A549 (cell line): ENCODE data around the gene TOMM40L. TPM values are rescaled to one million over a fixed set of nuclear protein-coding genes. Genes with fewer than 3 reads are reported as not detected.

Experiments
- ATAC-seq, 2 experiments: fragments of 200-7000 bp in 1 of 2; fragments of >200 bp in 1 of 2; cut with Nextera tagmentation in 1 of 2; cut with Tn5 transposase in 1 of 2; 3 replicates each; pipeline versions ENCODE4 v1.8.0 to v1.9.1; 2018 to 2020; ENCODE audit warnings: mild to moderate bottlenecking in 1 of 2, moderate library complexity in 1 of 2
- CTCF ChIA-PET: fragments of 300-600 bp; sonication (Branson Sonifier 250); formaldehyde crosslinking; extraction: SDS; loops from one replicate; lab custom pipeline; 2021; ENCODE audit warnings: antibody characterized with exemption, inconsistent platforms; lab: Yijun Ruan, JAX
- POLR2A ChIA-PET: fragments of 350-600 bp; formaldehyde crosslinking; extraction: SDS; loops from one replicate; lab custom pipeline; 2021; ENCODE audit warnings: antibody characterized with exemption, inconsistent platforms; lab: Yijun Ruan, JAX
- DNase-seq, 2 experiments: peaks; one replicate each; pipeline versions ENCODE4 v3.0.0 to v3.0.0-alpha.2; 2011 to 2016; ENCODE audit warnings: low read depth in 1 of 2, low spot score in 1 of 2
- FAIRE-seq: peaks from 2 replicates; lab custom pipeline; 2011; peaks lifted over from hg19 to GRCh38; lab: Jason Lieb, UNC
- H3K27ac ChIP-seq, 2 experiments: fragments of >200 bp; sonication (Bioruptor Twin); formaldehyde crosslinking; 3 replicates each; pipeline ENCODE4 v1.5.1; 2016 to 2017
- H3K4me1 ChIP-seq: fragments of >200 bp; sonication (Bioruptor Twin); formaldehyde crosslinking; 3 replicates; pipeline ENCODE4 v1.6.1; 2016
- H3K4me2 ChIP-seq: fragments of >200 bp; sonication (Bioruptor Twin); formaldehyde crosslinking; 3 replicates; pipeline ENCODE4 v1.6.1; 2016
- H3K4me3 ChIP-seq: fragments of >200 bp; sonication (Bioruptor Twin); formaldehyde crosslinking; 3 replicates; pipeline ENCODE4 v1.5.1; 2016
- H3K9me3 ChIP-seq: fragments of >200 bp; sonication (Bioruptor Twin); formaldehyde crosslinking; 3 replicates; pipeline ENCODE4 v1.6.1; 2016
- BCL3 ChIP-seq: fragments of >200 bp; sonication (Bioruptor Twin); formaldehyde crosslinking; IDR thresholded peaks from 3 replicates; pipeline ENCODE4 v1.6.1; 2016
- BHLHE40 ChIP-seq: IDR thresholded peaks from 2 replicates; pipeline ENCODE4 v1.6.1; 2012; ENCODE audit warnings: low read depth, low read length, inconsistent platforms
- CBX2 ChIP-seq: fragments of 200-600 bp; sonication (generic); IDR thresholded peaks from 2 replicates; pipeline ENCODE4 v1.6.1; 2016; ENCODE audit warnings: low read depth, mild to moderate bottlenecking, borderline replicate concordance
- CEBPB ChIP-seq, 2 experiments: fragments of >200 bp in 1 of 2; sonication (Bioruptor Twin) in 1 of 2; formaldehyde crosslinking in 1 of 2; IDR thresholded peaks; 2 replicates each; pipeline ENCODE4 v1.6.1; 2012 to 2016
- E2F6 ChIP-seq: IDR thresholded peaks from 2 replicates; pipeline ENCODE4 v1.6.1; 2012; ENCODE audit warnings: low read depth, borderline replicate concordance
- EHMT2 ChIP-seq: fragments of 200-600 bp; sonication (generic); IDR thresholded peaks from 2 replicates; pipeline ENCODE4 v1.6.1; 2016; ENCODE audit warnings: antibody characterized with exemption, low read depth, mild to moderate bottlenecking, moderate library complexity
- EP300 ChIP-seq, 2 experiments: fragments of >200 bp; sonication (Bioruptor Twin); formaldehyde crosslinking; IDR thresholded peaks; 2 replicates in 1 of 2; 3 replicates in 1 of 2; pipeline ENCODE4 v1.6.1; 2016 to 2017
- FOSL2 ChIP-seq, 2 experiments: fragments of 450-650 bp in 1 of 2; fragments of >200 bp in 1 of 2; sonication (Bioruptor Twin) in 1 of 2; formaldehyde crosslinking; IDR thresholded peaks; 2 replicates each; pipeline versions ENCODE4 v1.5.0 to v1.6.1; 2016 to 2020; ENCODE audit warnings: mild to moderate bottlenecking in 1 of 2, moderate library complexity in 1 of 2
- FOXS1 ChIP-seq: fragments of 250-450 bp; sonication (Bioruptor Pico); IDR thresholded peaks from 2 replicates; pipeline ENCODE4 v1.5.0; 2020; ENCODE audit warnings: mild to moderate bottlenecking, moderate library complexity
- HDAC2 ChIP-seq: fragments of 200-600 bp; sonication (generic); IDR thresholded peaks from 2 replicates; pipeline ENCODE4 v1.6.1; 2016
- HOXB13 ChIP-seq: fragments of 250-450 bp; sonication (Bioruptor Pico); IDR thresholded peaks from 2 replicates; pipeline ENCODE4 v1.5.0; 2020; ENCODE audit warnings: low read depth, mild to moderate bottlenecking, moderate library complexity
- JUNB ChIP-seq: fragments of >200 bp; sonication (Bioruptor Twin); formaldehyde crosslinking; IDR thresholded peaks from 2 replicates; pipeline ENCODE4 v1.6.1; 2016
- KDM1A ChIP-seq: fragments of 200-600 bp; sonication (generic); IDR thresholded peaks from 2 replicates; pipeline ENCODE4 v1.6.1; 2016; ENCODE audit warnings: low read depth, mild to moderate bottlenecking
- KDM5A ChIP-seq: fragments of 200-600 bp; sonication (generic); IDR thresholded peaks from 2 replicates; pipeline ENCODE4 v1.6.1; 2016; ENCODE audit warnings: antibody characterized with exemption, mild to moderate bottlenecking
- MAZ ChIP-seq: fragments of 150-350 bp; IDR thresholded peaks from 2 replicates; pipeline ENCODE4 v1.6.1; 2014; ENCODE audit warnings: antibody characterized with exemption, low read depth, low read length, borderline replicate concordance
- NFE2L2 ChIP-seq: fragments of 150-350 bp; conservative IDR thresholded peaks from 2 replicates; pipeline ENCODE4 v1.6.1; 2014; ENCODE audit warnings: low read length
- NPAS2 ChIP-seq: fragments of 250-450 bp; sonication (Bioruptor Pico); IDR thresholded peaks from 2 replicates; pipeline ENCODE4 v1.8.0; 2022; ENCODE audit warnings: mild to moderate bottlenecking, moderate library complexity, borderline replicate concordance
- NR3C1 ChIP-seq: fragments of >200 bp; sonication (Bioruptor Twin); formaldehyde crosslinking; IDR thresholded peaks from 3 replicates; pipeline ENCODE4 v1.6.1; 2017
- PBX3 ChIP-seq: IDR thresholded peaks from 2 replicates; pipeline ENCODE4 v1.6.1; 2012
- PHF8 ChIP-seq: fragments of 200-600 bp; sonication (generic); IDR thresholded peaks from 2 replicates; pipeline ENCODE4 v1.6.1; 2016; ENCODE audit warnings: low read depth, mild to moderate bottlenecking, antibody characterized with exemption, moderate library complexity, borderline replicate concordance
- REST ChIP-seq: fragments of 200-600 bp; sonication (generic); IDR thresholded peaks from 2 replicates; pipeline ENCODE4 v1.6.1; 2016; ENCODE audit warnings: antibody characterized with exemption, mild to moderate bottlenecking, moderate library complexity
- RNF2 ChIP-seq: fragments of 200-600 bp; sonication (generic); IDR thresholded peaks from 2 replicates; pipeline ENCODE4 v1.6.1; 2016; ENCODE audit warnings: low read depth, mild to moderate bottlenecking, antibody characterized with exemption, moderate library complexity, borderline replicate concordance
- SREBF2 ChIP-seq: fragments of 450-650 bp; IDR thresholded peaks from 2 replicates; pipeline ENCODE4 v1.6.1; 2014; ENCODE audit warnings: mild to moderate bottlenecking, moderate library complexity
- TFCP2L1 ChIP-seq: fragments of 250-450 bp; sonication (Bioruptor Pico); IDR thresholded peaks from 2 replicates; pipeline ENCODE4 v1.5.0; 2021; ENCODE audit warnings: mild to moderate bottlenecking
- USF2 ChIP-seq: fragments of 450-650 bp; IDR thresholded peaks from 2 replicates; pipeline ENCODE4 v1.6.1; 2014; ENCODE audit warnings: antibody characterized with exemption
- ZFP36 ChIP-seq: fragments of 450-650 bp; IDR thresholded peaks from 2 replicates; pipeline ENCODE4 v1.6.1; 2014; ENCODE audit warnings: borderline replicate concordance; ENCODE audit not compliant: partially characterized antibody
- WGBS: methylation state at CpG from one replicate; pipeline ENCODE4 v1.1.6; 2017; ENCODE audit errors: missing lambda C conversion rate; 5-methylcytosine and 5-hydroxymethylcytosine counted together
- polyA plus RNA-seq, 4 experiments: library from polyadenylated mRNA; depleted of rRNA in 3 of 4; stranded (reverse); fragments of >200 nt; fragmentation: RNase III in 1 of 4; extraction: RNeasy Plus Mini Kit Qiagen cat#74134 plus additional on column Dnase treatment in 1 of 4; gene quantifications; 2 replicates in 3 of 4; 3 replicates in 1 of 4; pipeline ENCODE4 v1.2.3, GENCODE V29; 2011 to 2017

Gene TOMM40L
- polyA plus RNA-seq, 2 of the 4 experiments (the other 2 are of a cell fraction) = 6.3 to 10.2 TPM

GRCh38 chr1:161200992-161201835 is 24.6 kb upstream of the TOMM40L start:
- Histone ChIP-seq H3K27ac (peak overlapping the region; percentile 76 to 93), H3K9me3 (no peaks in the 10 kb centered on the region), H3K4me1 (peaks cover 29% of the 10 kb centered on the region), H3K4me2 (peak overlapping the region; percentile 70), H3K4me3 (peak overlapping the region; percentile 36)
- FAIRE-seq (no peak), DNase-seq (no peak), ATAC-seq (no peak)
- TF ChIP-seq FOXS1 = no peak
- no peak for TF ChIP-seq REST
- no peak for TF ChIP-seq KDM1A
- no peak for TF ChIP-seq SREBF2
- no peak for TF ChIP-seq BCL3
- TF ChIP-seq TFCP2L1 (CRISPR knock-in tag) = no peak
- TF ChIP-seq NPAS2 (CRISPR knock-in tag) = no peak
- TF ChIP-seq ZFP36 = no peak
- no peak for TF ChIP-seq HOXB13 (CRISPR knock-in tag)
- TF ChIP-seq MAZ = no peak
- WGBS = 95% methylated on average over 13 of the region's 13 CpGs
- CTCF ChIA-PET = interaction anchor here (1.1 to 18.8 kb wide), 8 partner anchors 9 to 182 kb away, joined by 3 to 319 read pairs (median 6); partner anchors contain the start of genes APOA2, FCER1G, PPOX and TOMM40L
- POLR2A ChIA-PET = interaction anchor here (0.5 to 1.8 kb wide), 15 partner anchors 7 to 188 kb away, joined by 3 to 23 read pairs (median 5); partner anchors contain the start of genes PPOX, SDHC, TOMM40L and UFC1

GRCh38 chr1:161201836-161202712 is 23.8 kb upstream of the TOMM40L start, which contains the start of gene NDUFS2:
Gene NDUFS2 (plus strand): TSS chr1:161202367. CDS start chr1:161202386, 19 bp downstream.
- POLR2A ChIA-PET = interaction anchor here (0.5 to 1.8 kb wide), 17 partner anchors 8 to 187 kb away, joined by 3 to 23 read pairs (median 4); partner anchors contain the start of genes PPOX, SDHC, TOMM40L and UFC1
- Histone ChIP-seq H3K9me3 (no peaks in the 10 kb centered on the region), H3K4me1 (peaks cover 29% of the 10 kb centered on the region), H3K27ac (peak within 1 kb of the TSS; percentile 93), H3K4me3 (peak within 1 kb of the TSS; percentile 84), H3K4me2 (peak within 1 kb of the TSS; percentile 90)
- FAIRE-seq (peak; percentile 61), ATAC-seq (peak; percentile 95 to 98), DNase-seq (peak; percentile 94 to 99)
- CTCF ChIA-PET = interaction anchor here (0.6 to 18.8 kb wide), 10 partner anchors 9 to 182 kb away, joined by 3 to 319 read pairs (median 5); partner anchors contain the start of genes APOA2, FCER1G, PPOX and TOMM40L
- WGBS = 5% methylated on average over 46 of the region's 53 CpGs
- TF ChIP-seq RNF2 = no peak
- no peak; the same call in 1 of the 2 replicates for TF ChIP-seq EHMT2
- TF ChIP-seq JUNB = no peak
- no peak for TF ChIP-seq CBX2
- no peak for TF ChIP-seq CEBPB (IDR thresholded peaks at IDR 0.05)
- TF ChIP-seq SREBF2 = no peak
- TF ChIP-seq FOSL2 (IDR thresholded peaks at IDR 0.05) = no peak
- TF ChIP-seq FOSL2 (CRISPR knock-in tag; IDR thresholded peaks at IDR 0.05) = no peak
- TF ChIP-seq NR3C1 = no peak
- no peak for TF ChIP-seq HDAC2
- TF ChIP-seq PHF8 = peak; percentile 84; the same call in 1 of the 2 replicates
- no peak for TF ChIP-seq EP300 (IDR thresholded peaks at IDR 0.05)
- TF ChIP-seq NFE2L2 = no peak
- TF ChIP-seq KDM5A = peak; percentile 83
- TF ChIP-seq E2F6 = peak; percentile 44; the same call in 1 of the 2 replicates
- TF ChIP-seq PBX3 = 0 out of 2 replicates have a peak, but pooled peaks have one; percentile 20
- no peak for TF ChIP-seq USF2
- no peak for TF ChIP-seq BHLHE40
- TF ChIP-seq HOXB13 (CRISPR knock-in tag) = no peak
